GM18508 (cell line): ENCODE data around the gene ATXN7L2.

Source experiments
- ATAC-seq: cut with Tn5 transposase; IDR thresholded peaks from one replicate; pipeline ENCODE4 v1.9.1; 2021; ENCODE audit warnings: moderate number of reproducible peaks; ENCODE audit not compliant: insufficient read depth, unreplicated experiment

ATXN7L2 gene

GRCh38 chr1:109497449-109498160 lies 13.9 kb downstream of the ATXN7L2 start:
- ATAC-seq, result no peak

GRCh38 chr1:109498161-109498801 lies 14.6 kb downstream of the ATXN7L2 start:
- no peak for ATAC-seq

- ATAC-seq, result no peak
Measured at GRCh38 chr1:109499081-109499480, 15.4 kb downstream of the ATXN7L2 start.

- no peak for ATAC-seq
Measured at GRCh38 chr1:109499661-109500536, 16.2 kb downstream of the ATXN7L2 start.

- no peak for ATAC-seq
Measured at GRCh38 chr1:109500941-109501381, 17.3 kb downstream of the ATXN7L2 start.

- no peak for ATAC-seq
Measured at GRCh38 chr1:109501644-109502363, 18.1 kb downstream of the ATXN7L2 start.

- ATAC-seq, result no peak
Measured at GRCh38 chr1:109502364-109502851, 18.7 kb downstream of the ATXN7L2 start.

- no peak for ATAC-seq
Measured at GRCh38 chr1:109503935-109504334, 20.2 kb downstream of the ATXN7L2 start.

- no peak for ATAC-seq
Measured at GRCh38 chr1:109504974-109505373, 21.3 kb downstream of the ATXN7L2 start.

GRCh38 chr1:109508001-109508872 lies 24.5 kb downstream of the ATXN7L2 start:
- no peak for ATAC-seq

- ATAC-seq, result no peak
Measured at GRCh38 chr1:109508873-109509175, 25.1 kb downstream of the ATXN7L2 start.

- ATAC-seq, result no peak
Measured at GRCh38 chr1:109509176-109510134, 25.8 kb downstream of the ATXN7L2 start, which contains the start of gene AMIGO1. Gene AMIGO1 (minus strand): TSS chr1:109509727. CDS start chr1:109508912, 815 bp downstream.

GRCh38 chr1:109513110-109513710 lies 29.5 kb downstream of the ATXN7L2 start:
- no peak for ATAC-seq

GRCh38 chr1:109514846-109515245 lies 31.1 kb downstream of the ATXN7L2 start:
- no peak for ATAC-seq

GRCh38 chr1:109516872-109517271 lies 33.2 kb downstream of the ATXN7L2 start:
- ATAC-seq, result no peak

- no peak for ATAC-seq
Measured at GRCh38 chr1:109517337-109517736, 33.6 kb downstream of the ATXN7L2 start.

- no peak for ATAC-seq
Measured at GRCh38 chr1:109521002-109521951, 37.6 kb downstream of the ATXN7L2 start.
